Activated T-helper 1 cell treated with anti-CD3 and anti-CD28 coated beads, Interleukin-12 subunit alpha, Interleukin-12 subunit beta, Interleukin-2, Interleukin-4 antibody, amounts not matched to agents 30 ng/mL and 10 ng/mL and 1 ng/mL, durations not matched to agents 14 hours and 24 hours and 36 hours (primary cell): Measurements from ENCODE around the gene GFY. TPM values are rescaled to one million over a fixed set of nuclear protein-coding genes. Genes with fewer than 3 reads are reported as not detected.
A peak's percentile ranks its signal among the peaks of the same experiment; 100 is the strongest.

Experiments used
- DNase-seq: peaks from one replicate; pipeline ENCODE4 v3.0.0; 2021; ENCODE audit warnings: low spot score
- H3K27ac Mint-ChIP-seq: one replicate; pipeline ENCODE4 v1.8.0; 2021; ENCODE audit warnings: mild to moderate bottlenecking, mixed read lengths
- H3K27me3 Mint-ChIP-seq: one replicate; pipeline ENCODE4 v1.8.0; 2022; ENCODE audit warnings: mild to moderate bottlenecking, moderate library complexity, mixed read lengths; ENCODE audit not compliant: insufficient read depth
- H3K36me3 Mint-ChIP-seq: one replicate; pipeline ENCODE4 v1.8.0; 2021; ENCODE audit warnings: low read depth, mixed read lengths
- H3K4me1 Mint-ChIP-seq: one replicate; pipeline ENCODE4 v1.8.0; 2021; ENCODE audit warnings: low read depth, mixed read lengths
- H3K4me3 Mint-ChIP-seq: one replicate; pipeline ENCODE4 v1.8.0; 2021; ENCODE audit warnings: mild to moderate bottlenecking, moderate library complexity, mixed read lengths
- H3K9me3 Mint-ChIP-seq: one replicate; pipeline ENCODE4 v1.8.0; 2021; ENCODE audit warnings: mixed read lengths
- intact Hi-C: fragments of 100-400 bp; cut with micrococcal nuclease; formaldehyde crosslinking; loops from one replicate; pipeline ENCODE4 v1.15.1; 2024
- total RNA-seq: library from RNA; stranded (reverse); gene quantifications from 2 replicates; pipeline ENCODE4 v1.2.3, GENCODE V29; 2022

GFY gene
- total RNA-seq, 1 donor from 2014 or later = not detected

DNA sequence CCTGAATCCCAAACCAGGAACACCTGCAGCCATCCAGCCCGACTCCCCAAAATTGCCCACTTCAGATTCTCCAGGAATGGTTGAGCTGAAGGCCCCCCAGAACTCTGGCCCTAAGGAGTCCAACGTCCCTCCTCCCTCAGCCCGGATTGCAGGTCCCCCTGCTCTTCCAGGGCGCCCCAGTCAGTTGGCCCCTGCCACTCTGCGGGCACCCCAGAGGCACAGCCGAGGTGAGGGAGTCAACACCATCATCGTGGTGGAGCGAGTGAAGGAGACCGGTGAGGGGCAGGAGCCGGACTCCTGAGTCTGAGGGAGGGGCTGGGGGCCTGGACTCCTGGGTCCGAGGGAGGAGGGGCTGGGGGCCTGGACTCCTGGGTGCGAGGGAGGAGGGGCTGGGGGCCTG lies 2.2 kb downstream of the GFY start:
- Mint-ChIP-seq H3K9me3 (no peaks in the 10 kb centered on the region), H3K36me3 (no peaks in the 10 kb centered on the region), H3K4me1 (peaks cover 50% of the 10 kb centered on the region), H3K4me3 (no peak overlapping the region), H3K27me3 (peaks cover 83% of the 10 kb centered on the region), H3K27ac (no peak overlapping the region)
- intact Hi-C loops = no loop called here
- DNase-seq = no peak

DNA sequence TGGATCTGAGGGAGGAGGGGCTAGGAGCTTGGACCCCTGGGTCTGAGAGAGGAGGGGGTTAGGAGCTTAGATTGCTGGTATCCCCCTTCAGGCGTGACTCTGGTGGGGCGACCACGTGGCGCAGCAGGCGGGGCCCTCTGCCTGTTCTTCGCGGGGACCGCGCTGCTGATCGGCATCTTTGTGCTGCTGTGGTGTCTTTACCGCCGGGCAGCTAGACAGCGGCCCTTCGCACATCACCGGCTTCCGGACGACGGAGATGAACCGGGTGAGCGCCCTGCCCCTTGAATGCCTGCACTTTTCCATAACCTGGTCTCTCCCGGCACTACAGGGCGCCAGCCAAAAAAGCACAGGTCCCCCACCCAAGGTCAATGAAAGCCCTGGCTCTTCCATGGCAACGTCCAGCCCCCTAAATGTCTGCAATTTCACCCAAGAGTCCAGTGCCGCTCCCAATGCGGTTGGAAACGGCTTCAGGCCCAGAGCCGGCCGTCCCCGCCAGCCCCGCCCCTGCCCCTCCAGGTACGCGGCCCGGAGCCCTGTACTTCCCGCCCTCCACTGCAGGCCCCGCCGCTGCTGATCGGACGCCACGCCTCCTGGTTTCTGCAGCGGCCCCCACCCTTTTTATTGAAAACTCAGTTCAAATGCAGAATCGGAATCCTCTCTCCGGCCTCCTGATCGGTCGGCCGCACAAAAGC lies 2.8 kb downstream of the GFY start:
- no peaks in the 10 kb centered on the region for H3K36me3 Mint-ChIP-seq
- intact Hi-C loops = no loop called here
- no peaks in the 10 kb centered on the region for H3K9me3 Mint-ChIP-seq
- DNase-seq = no peak
- H3K4me3 Mint-ChIP-seq = peak overlapping the region; percentile 13
- H3K4me1 Mint-ChIP-seq = peaks cover 44% of the 10 kb centered on the region
- no peak overlapping the region for H3K27ac Mint-ChIP-seq
- H3K27me3 Mint-ChIP-seq = peaks cover 83% of the 10 kb centered on the region

DNA sequence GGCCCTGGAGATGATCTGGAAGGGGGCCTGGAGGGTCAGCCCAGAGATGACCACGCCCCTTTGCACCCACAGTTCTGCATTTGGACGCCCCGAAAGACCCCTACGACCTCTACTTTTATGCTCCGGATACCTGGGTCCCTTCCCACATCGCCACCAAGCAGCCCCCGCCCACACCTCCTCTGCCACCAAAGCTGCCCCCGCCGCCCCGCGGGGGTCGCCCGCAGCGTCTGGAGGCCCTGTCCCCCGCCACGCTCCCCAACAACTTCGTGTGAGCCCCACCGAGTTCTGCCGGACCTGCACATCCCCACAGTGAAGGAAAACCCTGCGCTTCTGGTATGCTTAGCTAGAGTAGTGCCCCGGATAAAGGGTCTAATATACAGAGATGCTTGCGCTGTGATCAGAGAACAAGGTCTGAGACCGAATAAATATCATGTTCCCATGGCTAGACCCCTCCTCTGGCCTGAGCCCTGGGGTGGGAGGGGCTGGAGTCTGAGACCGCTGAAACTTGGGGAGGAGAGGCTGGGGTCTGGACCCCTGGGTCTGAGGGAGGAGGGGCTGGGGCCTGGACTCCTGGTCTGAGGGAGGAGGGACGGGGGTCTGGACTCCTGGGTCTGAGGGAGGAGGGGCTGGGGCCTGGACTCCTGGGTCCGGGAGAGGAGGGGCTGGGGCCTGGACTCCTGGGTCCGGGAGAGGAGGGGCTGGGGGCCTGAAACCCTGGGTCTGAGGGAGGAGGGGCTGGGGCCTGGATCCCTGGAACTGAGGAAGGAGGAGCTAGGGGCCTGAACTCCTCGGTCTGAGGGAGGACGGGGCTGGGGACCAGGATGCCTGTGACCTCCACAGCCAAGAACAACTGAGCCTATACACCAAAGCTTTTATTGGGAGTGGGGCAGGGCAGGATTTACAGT lies 3.6 kb downstream of the GFY start:
- H3K4me3 Mint-ChIP-seq = no peak overlapping the region

DNA sequence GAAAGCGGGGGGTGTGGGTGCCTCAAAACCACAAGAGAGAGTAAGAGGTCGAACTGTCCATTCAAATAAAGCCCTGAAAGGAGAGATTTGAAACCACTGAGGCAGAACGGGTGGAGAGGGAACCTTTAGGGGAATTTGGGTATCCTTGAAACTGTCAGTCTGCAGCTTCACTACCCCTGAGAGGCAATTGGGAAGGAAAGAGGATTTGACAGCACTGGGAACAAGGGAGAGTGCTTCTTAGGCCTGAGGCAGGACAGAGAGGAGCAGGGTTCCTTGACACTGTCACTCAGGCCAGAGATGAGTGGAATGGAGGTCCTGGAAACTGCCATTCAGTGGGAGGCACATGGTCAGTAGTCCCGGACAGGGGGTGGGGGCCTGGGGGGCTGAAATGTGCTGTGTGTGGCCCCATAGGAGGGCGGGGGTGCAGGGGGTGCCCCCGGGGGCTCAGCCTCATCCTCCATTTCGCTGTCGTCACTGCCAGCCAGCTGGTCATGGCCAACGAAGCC lies 5.0 kb downstream of the GFY start:
- no peak for DNase-seq
- Mint-ChIP-seq H3K9me3 (no peaks in the 10 kb centered on the region), H3K27ac (no peak overlapping the region), H3K36me3 (no peaks in the 10 kb centered on the region), H3K27me3 (peaks cover 85% of the 10 kb centered on the region), H3K4me1 (peaks cover 35% of the 10 kb centered on the region), H3K4me3 (no peak overlapping the region)
- intact Hi-C loops = loop anchor here (1.0 kb wide), 1 partner anchor 38 kb away; no protein-coding TSS in a partner anchor

More for the DNA sequence above, 3.6 kb downstream of the GFY start:
- Mint-ChIP-seq H3K4me1 (peaks cover 39% of the 10 kb centered on the region), H3K27ac (no peak overlapping the region), H3K9me3 (no peaks in the 10 kb centered on the region), H3K27me3 (peaks cover 86% of the 10 kb centered on the region), H3K36me3 (no peaks in the 10 kb centered on the region)
- no peak for DNase-seq
- intact Hi-C loops = no loop called here

DNA sequence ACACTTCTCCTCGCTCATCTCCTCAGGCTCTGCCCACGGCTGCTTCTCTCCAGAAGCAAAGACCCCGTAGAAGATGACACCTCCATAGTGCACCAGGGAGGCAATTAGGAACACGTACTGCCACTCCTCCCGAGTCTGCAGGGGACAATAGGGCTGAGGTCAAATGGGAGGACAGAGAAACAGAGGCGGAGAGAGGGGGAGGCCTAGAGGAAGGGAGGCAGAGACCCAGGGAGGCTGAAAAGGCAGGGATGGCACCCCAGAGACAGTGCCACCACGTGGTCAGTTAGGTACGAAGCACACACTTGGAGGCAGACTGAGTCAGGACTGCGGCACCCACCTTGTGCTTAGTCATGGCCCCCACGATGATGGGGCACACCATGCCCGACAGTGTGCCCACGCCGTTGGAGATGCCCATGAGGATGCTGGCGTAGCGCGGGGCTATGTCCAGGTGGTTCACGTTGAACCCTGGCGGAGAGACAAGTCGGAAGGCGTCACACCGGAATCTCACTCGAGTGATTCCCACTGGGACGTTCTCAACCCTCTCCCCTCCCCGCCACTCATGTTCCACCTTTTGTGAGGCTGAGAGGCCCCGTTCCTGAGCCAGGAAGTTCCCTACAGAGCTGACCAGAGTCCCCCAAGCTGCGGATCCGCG lies 5.6 kb downstream of the GFY start:
- Mint-ChIP-seq H3K36me3 (no peaks in the 10 kb centered on the region), H3K9me3 (no peaks in the 10 kb centered on the region), H3K27me3 (peaks cover 85% of the 10 kb centered on the region), H3K27ac (no peak overlapping the region), H3K4me3 (no peak overlapping the region), H3K4me1 (peaks cover 31% of the 10 kb centered on the region)
- intact Hi-C loops = loop anchor here (1.0 kb wide), 3 partner anchors 9 to 39 kb away; partner anchors contain the start of gene SLC17A7
- DNase-seq = no peak

DNA sequence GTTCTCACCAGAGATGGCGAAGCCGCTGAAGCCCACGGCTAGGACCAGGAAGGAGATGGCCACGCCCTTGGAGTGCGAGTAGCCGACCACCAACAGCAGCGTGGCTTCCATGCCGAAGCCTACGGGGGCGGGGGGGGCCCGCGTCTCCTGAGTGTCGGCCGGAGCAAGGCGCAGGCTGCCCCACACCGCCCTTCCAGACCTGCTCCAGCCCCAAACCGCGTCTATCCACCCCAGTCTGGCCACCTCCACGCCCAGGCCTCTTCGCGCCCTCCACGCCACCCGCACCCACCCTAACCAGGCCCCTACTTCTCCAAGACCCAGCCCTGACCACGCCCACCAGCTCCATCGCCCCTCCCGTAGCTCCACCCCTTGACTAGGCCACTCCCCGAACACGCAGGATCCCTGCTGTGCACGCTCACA lies 6.2 kb downstream of the GFY start:
- intact Hi-C loops = loop anchor here (1.0 kb wide), 2 partner anchors 9 to 10 kb away; partner anchors contain the start of gene SLC17A7
- Mint-ChIP-seq H3K4me3 (no peak overlapping the region), H3K4me1 (peaks cover 30% of the 10 kb centered on the region), H3K36me3 (no peaks in the 10 kb centered on the region), H3K27ac (no peak overlapping the region), H3K9me3 (no peaks in the 10 kb centered on the region), H3K27me3 (peaks cover 85% of the 10 kb centered on the region)
- no peak for DNase-seq

DNA sequence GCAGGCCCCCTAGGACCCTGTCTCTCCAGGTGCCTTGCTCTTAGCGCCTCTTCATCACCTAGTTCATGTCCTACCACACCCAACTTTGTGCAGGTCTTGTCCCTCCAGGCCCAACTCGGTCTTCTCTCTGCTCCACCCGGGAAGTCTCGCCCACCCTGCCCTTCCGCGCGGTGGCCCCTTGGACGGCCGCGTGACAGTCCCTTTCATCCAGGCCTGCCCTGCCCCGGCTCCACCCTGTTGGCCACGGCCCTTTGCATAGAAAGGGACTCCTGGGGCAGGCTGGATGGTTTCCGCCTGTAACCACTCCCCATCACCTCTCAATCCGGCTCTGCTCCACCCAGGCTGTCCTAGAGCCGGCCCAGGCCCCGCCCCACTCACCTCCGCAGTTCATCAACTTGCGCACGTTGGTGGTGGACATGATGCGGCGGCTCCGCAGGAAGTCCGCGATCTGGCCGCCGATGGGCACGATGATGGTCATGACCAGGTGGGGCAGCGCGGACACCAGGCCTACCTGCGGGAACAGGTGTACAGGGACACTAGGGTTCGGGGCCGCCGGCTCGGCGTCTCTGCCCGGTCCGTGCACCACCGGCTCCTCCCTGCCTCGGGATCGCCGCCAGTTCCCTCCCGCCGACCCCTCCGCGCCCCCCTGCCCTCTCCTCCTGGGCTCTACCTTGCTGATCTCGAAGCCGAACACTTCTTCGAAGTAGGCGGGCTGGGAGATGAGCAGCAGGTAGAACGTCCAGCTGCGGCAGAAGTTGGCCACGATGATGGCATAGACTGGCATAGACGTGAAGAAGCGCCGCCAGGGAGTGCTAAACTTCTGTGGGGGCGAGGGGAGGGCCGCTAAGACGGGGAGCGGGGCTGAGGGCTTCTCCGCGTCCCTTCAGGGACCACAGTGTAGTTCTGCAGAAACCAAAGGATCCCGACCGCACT lies 7.2 kb downstream of the GFY start:
- Mint-ChIP-seq H3K27me3 (peaks cover 85% of the 10 kb centered on the region), H3K27ac (no peak overlapping the region), H3K4me1 (peaks cover 28% of the 10 kb centered on the region), H3K4me3 (no peak overlapping the region), H3K36me3 (no peaks in the 10 kb centered on the region), H3K9me3 (no peaks in the 10 kb centered on the region)
- intact Hi-C loops = loop anchor here (2.0 kb wide), 1 partner anchor 70 kb away; the partner anchor contains the start of genes DKKL1 and TEAD2
- DNase-seq = no peak

DNA sequence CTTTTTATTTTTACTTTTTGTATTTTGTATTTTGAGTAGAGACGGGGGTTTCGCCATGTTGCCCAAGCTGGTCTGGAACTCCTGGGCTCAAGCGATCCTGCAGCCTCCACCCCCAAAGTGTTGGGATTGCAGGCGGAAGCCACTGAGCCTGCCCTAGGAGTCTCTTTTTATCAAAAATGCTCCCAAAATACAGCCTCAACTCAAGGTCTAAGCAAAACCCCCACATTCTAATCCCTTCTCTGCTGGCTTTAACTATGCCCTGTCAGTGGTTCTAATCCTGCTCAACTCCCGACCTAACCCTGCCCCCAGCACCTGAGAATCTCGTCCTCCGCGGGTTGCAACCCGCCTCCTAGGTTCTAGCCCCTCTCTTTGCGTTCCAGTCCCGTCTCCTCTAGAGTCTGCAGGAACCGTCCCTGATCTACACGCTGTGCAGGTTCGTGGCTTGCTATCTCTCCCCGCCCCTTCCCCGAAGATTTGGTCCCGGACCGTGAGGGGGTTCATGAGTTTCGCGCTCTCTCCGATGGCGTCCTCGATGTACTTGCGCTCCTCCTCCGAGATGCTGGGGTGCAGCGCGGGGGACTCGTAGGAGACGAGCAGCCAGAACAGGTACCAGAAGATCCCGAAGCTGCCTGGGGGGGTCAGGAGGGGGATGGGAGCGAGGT lies 8.2 kb downstream of the GFY start:
- H3K27me3 Mint-ChIP-seq = peaks cover 87% of the 10 kb centered on the region
- H3K4me1 Mint-ChIP-seq = peaks cover 20% of the 10 kb centered on the region
- H3K27ac Mint-ChIP-seq = no peak overlapping the region
- no peak overlapping the region for H3K4me3 Mint-ChIP-seq
- DNase-seq = no peak
- no peaks in the 10 kb centered on the region for H3K36me3 Mint-ChIP-seq
- no peaks in the 10 kb centered on the region for H3K9me3 Mint-ChIP-seq
- intact Hi-C loops = loop anchor here (2.0 kb wide), 1 partner anchor 71 kb away; the partner anchor contains the start of genes DKKL1 and TEAD2

DNA sequence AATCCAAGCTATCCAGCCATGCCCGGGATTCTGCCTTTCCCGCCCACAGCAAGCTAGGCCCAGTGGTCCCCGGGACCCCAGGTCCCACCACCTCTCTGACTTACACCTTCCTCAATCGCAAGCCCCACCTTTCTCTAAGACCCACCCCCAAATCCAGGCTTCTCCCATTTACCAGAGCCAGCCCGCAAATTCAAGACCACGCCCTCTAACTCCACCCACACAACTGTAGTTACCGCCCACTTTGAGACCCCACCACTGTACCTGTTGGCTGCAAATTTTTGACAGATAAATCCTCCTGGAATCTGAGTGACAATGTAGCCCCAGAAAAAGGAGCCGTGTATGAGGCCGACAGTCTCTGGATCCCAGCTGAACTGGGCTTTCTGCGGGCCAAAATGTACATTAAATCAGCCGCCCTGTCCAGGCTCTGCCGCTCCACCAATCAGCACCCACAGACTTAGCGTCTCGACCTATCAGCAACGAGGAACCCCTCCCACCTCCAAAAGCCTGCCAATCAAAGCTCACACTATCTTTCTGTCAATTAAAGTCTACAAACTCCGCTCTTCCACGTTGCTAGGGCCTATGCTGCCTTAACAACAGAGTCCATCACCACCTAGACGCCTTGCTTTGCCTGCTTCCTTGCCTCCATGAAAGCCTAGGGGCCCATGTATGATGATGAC lies 9.9 kb downstream of the GFY start:
- intact Hi-C loops = no loop called here
- Mint-ChIP-seq H3K36me3 (no peaks in the 10 kb centered on the region), H3K27ac (no peak overlapping the region), H3K4me3 (no peak overlapping the region), H3K4me1 (peaks cover 15% of the 10 kb centered on the region), H3K27me3 (peaks cover 89% of the 10 kb centered on the region), H3K9me3 (no peaks in the 10 kb centered on the region)
- no peak for DNase-seq

DNA sequence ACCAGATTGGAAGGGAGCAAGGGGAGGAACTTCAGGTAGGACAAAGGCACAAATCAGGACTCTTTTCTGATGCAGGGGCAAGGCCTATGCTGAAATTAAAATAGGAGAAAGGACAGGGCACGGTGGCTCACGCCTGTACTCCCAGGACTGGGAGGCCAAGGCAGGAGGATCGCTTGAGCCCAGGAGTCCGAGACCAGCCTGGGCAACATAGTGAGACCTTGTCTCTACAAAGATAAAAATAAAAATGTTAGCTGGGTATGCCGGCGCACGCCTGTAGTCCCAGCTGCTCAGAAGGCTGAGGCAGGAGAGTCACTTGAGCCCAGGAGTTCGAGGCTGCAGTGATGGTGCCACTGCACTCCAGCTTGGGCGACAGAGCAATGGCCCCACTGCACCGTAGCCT lies 10.5 kb downstream of the GFY start:
- Mint-ChIP-seq H3K27ac (peak overlapping the region; percentile 76), H3K27me3 (peaks cover 88% of the 10 kb centered on the region)
- intact Hi-C loops = no loop called here

DNA sequence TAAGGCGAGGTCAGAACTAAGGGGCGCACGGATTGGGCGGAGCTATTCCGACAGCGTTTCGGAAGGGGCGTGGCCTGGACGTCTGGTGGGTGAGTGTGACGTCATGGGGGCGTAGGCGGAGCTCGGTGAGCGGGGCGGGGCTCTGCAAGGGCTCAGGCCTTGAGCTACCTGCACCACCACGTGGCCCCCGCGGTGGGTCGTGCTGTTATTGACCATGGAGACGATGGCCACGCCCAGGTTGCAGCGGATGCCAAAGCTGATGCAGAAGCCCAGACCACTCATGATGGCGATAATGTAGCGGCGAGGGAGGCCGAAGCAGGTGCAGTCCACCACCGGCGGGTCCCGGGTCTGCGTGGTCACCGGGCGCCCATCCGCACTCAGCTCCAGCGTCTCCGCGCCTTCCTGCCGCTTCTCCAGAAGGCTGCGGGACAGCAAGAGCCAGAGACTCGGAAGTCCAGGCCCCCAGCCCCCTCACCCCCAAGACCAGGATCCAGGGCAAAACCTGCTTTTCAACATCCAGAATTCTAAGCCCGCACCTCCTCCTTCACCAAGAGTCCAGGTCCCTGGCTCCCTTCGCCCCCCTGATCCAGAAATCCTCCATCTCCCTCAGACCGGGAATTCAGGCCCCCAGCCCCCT lies 11.3 kb downstream of the GFY start:
- Mint-ChIP-seq H3K27me3 (peaks cover 89% of the 10 kb centered on the region), H3K36me3 (no peaks in the 10 kb centered on the region), H3K27ac (peak overlapping the region; percentile 76), H3K4me1 (peaks cover 21% of the 10 kb centered on the region), H3K9me3 (no peaks in the 10 kb centered on the region), H3K4me3 (no peak overlapping the region)
- DNase-seq = peak; percentile 48
- intact Hi-C loops = no loop called here

More for the DNA sequence above, 10.5 kb downstream of the GFY start:
- DNase-seq = no peak
- Mint-ChIP-seq H3K9me3 (no peaks in the 10 kb centered on the region), H3K36me3 (no peaks in the 10 kb centered on the region), H3K4me3 (no peak overlapping the region), H3K4me1 (peaks cover 17% of the 10 kb centered on the region)
